Measurements from ENCODE around the gene MORN4. TPM values are rescaled to one million over a fixed set of nuclear protein-coding genes. Genes with fewer than 3 reads are reported as not detected.

Gene MORN4
- polyA plus RNA-seq, 1 of the 3 experiments (the other 2 are of a cell fraction): 31.4 TPM

DNA sequence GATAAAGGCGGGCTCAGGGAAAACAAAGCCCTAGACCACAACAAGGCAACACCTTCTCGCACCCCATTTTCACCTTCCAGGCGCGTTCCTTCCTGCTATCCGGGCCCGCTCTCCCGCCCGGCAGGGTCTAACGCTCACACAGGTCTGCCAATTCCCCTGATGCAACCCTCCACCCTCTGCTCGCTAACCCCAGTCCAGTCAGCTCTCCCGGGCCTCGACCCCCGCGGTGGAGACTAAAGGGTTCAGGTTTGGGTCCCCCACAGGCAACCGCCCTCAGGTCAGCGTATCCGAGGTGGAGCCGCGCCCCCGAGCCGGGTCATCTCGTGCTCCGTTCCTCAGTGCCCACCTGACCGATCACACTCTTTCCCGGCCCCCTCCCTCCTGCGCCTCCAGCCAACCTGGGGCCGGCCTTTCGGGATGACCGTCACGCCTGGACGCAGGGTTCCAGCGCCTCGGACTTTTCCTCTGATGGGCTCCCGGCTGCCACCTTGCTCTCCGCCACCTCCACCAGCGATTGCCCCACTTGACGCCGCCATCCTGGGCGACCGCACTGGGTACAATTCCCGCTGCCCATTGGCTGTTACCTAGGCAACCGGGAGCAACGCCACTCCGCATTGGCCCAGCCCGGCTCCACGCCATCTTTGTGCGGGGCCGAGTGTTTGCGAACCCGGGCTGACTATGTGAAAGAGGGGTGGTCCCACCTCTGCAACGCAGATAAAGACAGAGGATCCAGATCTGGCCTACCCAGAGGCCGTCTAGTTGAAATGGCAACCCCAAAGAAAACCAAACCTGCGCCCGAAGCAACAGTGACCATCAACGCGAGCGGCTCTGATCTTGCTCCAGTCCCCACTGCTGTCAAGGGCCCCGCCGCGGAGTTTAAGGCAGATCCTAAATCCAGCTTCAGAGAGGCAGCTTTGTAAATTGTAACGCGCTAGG is at the start of gene MORN4 (continued):
- TF ChIP-seq, protein P1, sequence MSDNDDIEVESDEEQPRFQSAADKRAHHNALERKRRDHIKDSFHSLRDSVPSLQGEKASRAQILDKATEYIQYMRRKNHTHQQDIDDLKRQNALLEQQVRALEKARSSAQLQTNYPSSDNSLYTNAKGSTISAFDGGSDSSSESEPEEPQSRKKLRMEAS (IDR thresholded peaks at IDR 0.05; ENCODE audit: low read depth): peak; percentile 32; the same call in 1 of the 2 replicates
- TF ChIP-seq TEAD4 (IDR thresholded peaks at IDR 0.05; ENCODE audit: borderline replicate concordance, insufficient read depth) (no peak), POLR2AphosphoS5 (IDR thresholded peaks at IDR 0.05; ENCODE audit: low read depth, low read length) (peak; percentile 41; the same call in 1 of the 2 replicates), FOSL2 (IDR thresholded peaks at IDR 0.05; ENCODE audit: borderline replicate concordance, low read depth) (no peak), CHD2 (IDR thresholded peaks at IDR 0.05; ENCODE audit: low read length, partially characterized antibody) (peak; percentile 91)

DNA sequence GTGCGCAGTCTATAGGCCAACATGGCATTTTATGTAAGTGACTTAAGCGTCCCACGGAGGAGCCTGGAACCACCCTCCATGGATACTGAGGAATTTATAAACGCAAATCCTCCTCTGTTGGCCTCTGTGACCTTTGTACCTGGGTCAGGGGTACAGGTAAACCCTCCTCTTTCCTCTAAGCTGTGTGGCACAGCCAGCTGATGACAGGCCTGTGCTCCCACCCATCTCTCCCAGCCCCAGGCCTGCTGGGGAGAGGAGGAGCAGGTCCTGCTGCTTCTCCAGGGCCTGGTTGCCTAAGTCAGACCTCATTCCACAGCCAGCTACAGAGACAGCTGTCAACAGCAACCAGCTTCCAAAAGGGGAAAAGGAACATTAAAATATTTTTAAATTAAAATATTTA is 48.7 kb upstream of the MORN4 start:
- WGBS (ENCODE audit: low lambda C conversion rate): 85% methylated on average over 4 of the region's 4 CpGs
- H3K27ac ChIP-seq (ENCODE audit: low read depth in 2 of 2, low read length in 1 of 2): no peak overlapping the region; a peak in 1 of 4 replicates

More for the DNA sequence above, 48.7 kb upstream of the MORN4 start:
- no peaks in the 10 kb centered on the region for H4K20me1 ChIP-seq (ENCODE audit: insufficient read depth)
- TF ChIP-seq, protein P2, sequence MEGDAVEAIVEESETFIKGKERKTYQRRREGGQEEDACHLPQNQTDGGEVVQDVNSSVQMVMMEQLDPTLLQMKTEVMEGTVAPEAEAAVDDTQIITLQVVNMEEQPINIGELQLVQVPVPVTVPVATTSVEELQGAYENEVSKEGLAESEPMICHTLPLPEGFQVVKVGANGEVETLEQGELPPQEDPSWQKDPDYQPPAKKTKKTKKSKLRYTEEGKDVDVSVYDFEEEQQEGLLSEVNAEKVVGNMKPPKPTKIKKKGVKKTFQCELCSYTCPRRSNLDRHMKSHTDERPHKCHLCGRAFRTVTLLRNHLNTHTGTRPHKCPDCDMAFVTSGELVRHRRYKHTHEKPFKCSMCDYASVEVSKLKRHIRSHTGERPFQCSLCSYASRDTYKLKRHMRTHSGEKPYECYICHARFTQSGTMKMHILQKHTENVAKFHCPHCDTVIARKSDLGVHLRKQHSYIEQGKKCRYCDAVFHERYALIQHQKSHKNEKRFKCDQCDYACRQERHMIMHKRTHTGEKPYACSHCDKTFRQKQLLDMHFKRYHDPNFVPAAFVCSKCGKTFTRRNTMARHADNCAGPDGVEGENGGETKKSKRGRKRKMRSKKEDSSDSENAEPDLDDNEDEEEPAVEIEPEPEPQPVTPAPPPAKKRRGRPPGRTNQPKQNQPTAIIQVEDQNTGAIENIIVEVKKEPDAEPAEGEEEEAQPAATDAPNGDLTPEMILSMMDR (IDR thresholded peaks at IDR 0.05): no peak
- TF ChIP-seq FOXM1 (IDR thresholded peaks at IDR 0.05; ENCODE audit: low read depth) (no peak), SIN3A (IDR thresholded peaks at IDR 0.05; ENCODE audit: borderline replicate concordance, low read depth, low read length) (no peak), RCOR1 (IDR thresholded peaks at IDR 0.05; ENCODE audit: low read length) (no peak), CHD2 (IDR thresholded peaks at IDR 0.05; ENCODE audit: low read length, partially characterized antibody) (no peak), NFIC (IDR thresholded peaks at IDR 0.05; ENCODE audit: borderline replicate concordance) (no peak), SMC3 (IDR thresholded peaks at IDR 0.05; ENCODE audit: low read depth, low read length) (no peak), GATA2 (CRISPR knock-in tag; IDR thresholded peaks at IDR 0.05) (no peak), ELF1 (IDR thresholded peaks at IDR 0.05) (no peak), TAF1 (IDR thresholded peaks at IDR 0.05; ENCODE audit: borderline replicate concordance, low read depth, low read length) (no peak), FOSL2 (IDR thresholded peaks at IDR 0.05; ENCODE audit: borderline replicate concordance, low read depth) (no peak), JUND (IDR thresholded peaks at IDR 0.05) (no peak), EP300 (IDR thresholded peaks at IDR 0.05; ENCODE audit: borderline replicate concordance in 1 of 2, low read depth in 1 of 2, low read length in 1 of 2) (no peak), MXI1 (IDR thresholded peaks at IDR 0.05; ENCODE audit: low read depth, low read length) (no peak)
- TF ChIP-seq, protein P1 (IDR thresholded peaks at IDR 0.05; ENCODE audit: low read depth): no peak
- TF ChIP-seq, protein P3, sequence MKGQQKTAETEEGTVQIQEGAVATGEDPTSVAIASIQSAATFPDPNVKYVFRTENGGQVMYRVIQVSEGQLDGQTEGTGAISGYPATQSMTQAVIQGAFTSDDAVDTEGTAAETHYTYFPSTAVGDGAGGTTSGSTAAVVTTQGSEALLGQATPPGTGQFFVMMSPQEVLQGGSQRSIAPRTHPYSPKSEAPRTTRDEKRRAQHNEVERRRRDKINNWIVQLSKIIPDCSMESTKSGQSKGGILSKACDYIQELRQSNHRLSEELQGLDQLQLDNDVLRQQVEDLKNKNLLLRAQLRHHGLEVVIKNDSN (IDR thresholded peaks at IDR 0.05; ENCODE audit: borderline replicate concordance, low read depth): no peak
- TF ChIP-seq, protein P4, sequence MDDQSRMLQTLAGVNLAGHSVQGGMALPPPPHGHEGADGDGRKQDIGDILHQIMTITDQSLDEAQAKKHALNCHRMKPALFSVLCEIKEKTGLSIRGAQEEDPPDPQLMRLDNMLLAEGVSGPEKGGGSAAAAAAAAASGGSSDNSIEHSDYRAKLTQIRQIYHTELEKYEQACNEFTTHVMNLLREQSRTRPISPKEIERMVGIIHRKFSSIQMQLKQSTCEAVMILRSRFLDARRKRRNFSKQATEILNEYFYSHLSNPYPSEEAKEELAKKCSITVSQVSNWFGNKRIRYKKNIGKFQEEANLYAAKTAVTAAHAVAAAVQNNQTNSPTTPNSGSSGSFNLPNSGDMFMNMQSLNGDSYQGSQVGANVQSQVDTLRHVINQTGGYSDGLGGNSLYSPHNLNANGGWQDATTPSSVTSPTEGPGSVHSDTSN (IDR thresholded peaks at IDR 0.05): no peak
- TF ChIP-seq, protein P5, sequence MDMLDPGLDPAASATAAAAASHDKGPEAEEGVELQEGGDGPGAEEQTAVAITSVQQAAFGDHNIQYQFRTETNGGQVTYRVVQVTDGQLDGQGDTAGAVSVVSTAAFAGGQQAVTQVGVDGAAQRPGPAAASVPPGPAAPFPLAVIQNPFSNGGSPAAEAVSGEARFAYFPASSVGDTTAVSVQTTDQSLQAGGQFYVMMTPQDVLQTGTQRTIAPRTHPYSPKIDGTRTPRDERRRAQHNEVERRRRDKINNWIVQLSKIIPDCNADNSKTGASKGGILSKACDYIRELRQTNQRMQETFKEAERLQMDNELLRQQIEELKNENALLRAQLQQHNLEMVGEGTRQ (IDR thresholded peaks at IDR 0.05; ENCODE audit: borderline replicate concordance, low read depth, low read length): no peak
- TF ChIP-seq, protein P6, sequence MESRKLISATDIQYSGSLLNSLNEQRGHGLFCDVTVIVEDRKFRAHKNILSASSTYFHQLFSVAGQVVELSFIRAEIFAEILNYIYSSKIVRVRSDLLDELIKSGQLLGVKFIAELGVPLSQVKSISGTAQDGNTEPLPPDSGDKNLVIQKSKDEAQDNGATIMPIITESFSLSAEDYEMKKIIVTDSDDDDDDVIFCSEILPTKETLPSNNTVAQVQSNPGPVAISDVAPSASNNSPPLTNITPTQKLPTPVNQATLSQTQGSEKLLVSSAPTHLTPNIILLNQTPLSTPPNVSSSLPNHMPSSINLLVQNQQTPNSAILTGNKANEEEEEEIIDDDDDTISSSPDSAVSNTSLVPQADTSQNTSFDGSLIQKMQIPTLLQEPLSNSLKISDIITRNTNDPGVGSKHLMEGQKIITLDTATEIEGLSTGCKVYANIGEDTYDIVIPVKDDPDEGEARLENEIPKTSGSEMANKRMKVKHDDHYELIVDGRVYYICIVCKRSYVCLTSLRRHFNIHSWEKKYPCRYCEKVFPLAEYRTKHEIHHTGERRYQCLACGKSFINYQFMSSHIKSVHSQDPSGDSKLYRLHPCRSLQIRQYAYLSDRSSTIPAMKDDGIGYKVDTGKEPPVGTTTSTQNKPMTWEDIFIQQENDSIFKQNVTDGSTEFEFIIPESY (IDR thresholded peaks at IDR 0.05; ENCODE audit: borderline replicate concordance, low read depth): no peak
- H3K9me3 ChIP-seq: no peaks in the 10 kb centered on the region
- H3F3A ChIP-seq (replicated peaks; ENCODE audit: insufficient read depth): peaks cover 11% of the 10 kb centered on the region
- H3K36me3 ChIP-seq (replicated peaks in 1 of 2; ENCODE audit: control insufficient read depth in 1 of 2, insufficient read depth in 2 of 2, low read length in 1 of 2): peaks cover 4 to 15% of the 10 kb centered on the region in 2 experiments
- peaks cover 15% of the 10 kb centered on the region; the same call in 1 of the 2 replicates for H3K79me2 ChIP-seq (ENCODE audit: insufficient read depth)
- H3K4me2 ChIP-seq: no peak overlapping the region
- DNase-seq: no peak
- POLR2A ChIA-PET: no interaction called here
- CTCF ChIA-PET: interaction anchor here (0.8 to 8.1 kb wide), 6 partner anchors 15 to 183 kb away, joined by 3 to 42 read pairs (median 13); partner anchors contain the start of gene UBTD1
- H3K9me2 ChIP-seq: no peaks in the 10 kb centered on the region
- no peak overlapping the region for H3K4me3 ChIP-seq (ENCODE audit: low read depth in 2 of 2, low read length in 1 of 2)
- H3K27me3 ChIP-seq (ENCODE audit: insufficient read depth): no peaks in the 10 kb centered on the region
- no peak overlapping the region for H2AFZ ChIP-seq (ENCODE audit: low read depth)
- peaks cover 17 to 27% of the 10 kb centered on the region in 2 experiments; a peak in 3 of 4 replicates for H3K4me1 ChIP-seq (ENCODE audit: control insufficient read depth in 1 of 2, insufficient read depth in 2 of 2, low read depth in 1 of 2, low read length in 1 of 2)
- no peak overlapping the region for H3K9ac ChIP-seq
